Keratinocyte (primary cell): Measurements from ENCODE around the gene TIMM22. TPM values are rescaled to one million over a fixed set of nuclear protein-coding genes. Genes with fewer than 3 reads are reported as not detected.

Experiments
- DNase-seq: peaks from one replicate; pipeline ENCODE4 v3.0.0-alpha.2; 2011; ENCODE audit warnings: low read depth, missing footprints, low spot score
- FAIRE-seq: peaks from 2 replicates; lab custom pipeline; 2011; peaks lifted over from hg19 to GRCh38; lab: Jason Lieb, UNC
- H2AFZ ChIP-seq: 2 replicates; pipeline ENCODE4 v1.6.0; 2012; ENCODE audit warnings: low read length, control low read depth, inconsistent platforms; ENCODE audit not compliant: control insufficient read depth
- H3K27ac ChIP-seq: 2 replicates; pipeline ENCODE4 v1.5.1; 2011; ENCODE audit warnings: low read length; ENCODE audit not compliant: control insufficient read depth, insufficient read depth
- H3K27me3 ChIP-seq: 3 replicates; pipeline ENCODE4 v1.6.0; 2011; ENCODE audit warnings: low read length; ENCODE audit not compliant: control insufficient read depth, insufficient read depth; ENCODE audit errors: extremely low read depth
- H3K36me3 ChIP-seq, 2 experiments: 2 replicates in 1 of 2; 3 replicates in 1 of 2; pipeline ENCODE4 v1.5.1; 2011; ENCODE audit warnings: low read length in 2 of 2, mild to moderate bottlenecking in 1 of 2; ENCODE audit not compliant: control insufficient read depth in 2 of 2, insufficient read depth in 2 of 2; ENCODE audit errors: extremely low read depth in 1 of 2
- H3K4me1 ChIP-seq: 3 replicates; pipeline ENCODE4 v1.5.1; 2011; ENCODE audit warnings: low read length; ENCODE audit not compliant: control insufficient read depth, insufficient read depth; ENCODE audit errors: extremely low read depth
- H3K4me2 ChIP-seq: 3 replicates; pipeline ENCODE4 v1.6.0; 2011; ENCODE audit warnings: low read depth, low read length; ENCODE audit not compliant: control insufficient read depth, insufficient read depth; ENCODE audit errors: extremely low read depth
- H3K4me3 ChIP-seq, 3 experiments: fragments of 200-600 bp in 1 of 3; sonication (generic) in 1 of 3; 2 replicates in 2 of 3; 3 replicates in 1 of 3; pipeline ENCODE4 v1.5.1; 2011 to 2016; ENCODE audit warnings: low read length in 3 of 3, mild to moderate bottlenecking in 3 of 3, control low read depth in 2 of 3, inconsistent platforms in 1 of 3, low read depth in 1 of 3, mixed read lengths in 1 of 3, mixed run types in 1 of 3, moderate library complexity in 1 of 3; ENCODE audit not compliant: control insufficient read depth in 2 of 3, insufficient read depth in 2 of 3; ENCODE audit errors: extremely low read depth in 1 of 3
- H3K79me2 ChIP-seq: 2 replicates; pipeline ENCODE4 v1.6.0; 2012; ENCODE audit warnings: low read length; ENCODE audit not compliant: control insufficient read depth, insufficient read depth
- H3K9ac ChIP-seq: 3 replicates; pipeline ENCODE4 v1.6.0; 2011; ENCODE audit warnings: low read length; ENCODE audit not compliant: control insufficient read depth, insufficient read depth; ENCODE audit errors: extremely low read depth
- H3K9me1 ChIP-seq: 3 replicates; pipeline ENCODE4 v1.6.0; 2011; ENCODE audit warnings: low read length; ENCODE audit not compliant: control insufficient read depth, insufficient read depth; ENCODE audit errors: extremely low read depth
- H3K9me3 ChIP-seq: 2 replicates; pipeline ENCODE4 v1.5.1; 2012; ENCODE audit warnings: low read depth, low read length; ENCODE audit not compliant: control insufficient read depth
- H4K20me1 ChIP-seq: 3 replicates; pipeline ENCODE4 v1.6.0; 2011; ENCODE audit warnings: low read length; ENCODE audit not compliant: control insufficient read depth, insufficient read depth; ENCODE audit errors: extremely low read depth
- CTCF ChIP-seq, 3 experiments: IDR thresholded peaks in 1 of 3; conservative IDR thresholded peaks in 1 of 3; optimal IDR thresholded peaks in 1 of 3; 2 replicates in 2 of 3; 3 replicates in 1 of 3; pipeline versions ENCODE3 to v1.5.1; 2011; ENCODE audit warnings: low read length in 3 of 3, mild to moderate bottlenecking in 3 of 3, moderate library complexity in 2 of 3, control low read depth in 1 of 3, inconsistent platforms in 1 of 3; ENCODE audit not compliant: insufficient read depth in 2 of 3; ENCODE audit errors: extremely low read depth in 1 of 3
- EZH2 ChIP-seq: IDR thresholded peaks from one replicate; pipeline ENCODE4 v1.6.1; 2012; ENCODE audit warnings: inconsistent platforms, mild to moderate bottlenecking, low read length, moderate library complexity
- dilution Hi-C: fragments of 300-500 bp; cut with MboI; formaldehyde crosslinking; loops from one replicate; pipeline ENCODE4 v1.7.0; 2020; ENCODE audit warnings: low sequenced_read_pairs; ENCODE audit not compliant: extremely low pct_ligation_motif_present
- polyA plus RNA-seq, 5 experiments: library from polyadenylated mRNA; depleted of rRNA in 3 of 5; stranded (reverse) in 3 of 5; stranded (forward) in 1 of 5; unstranded in 1 of 5; fragments of >200 nt; gene quantifications; 1 replicate in 1 of 5; 2 replicates in 3 of 5; 3 replicates in 1 of 5; pipeline versions ENCODE4 v1.2.1 to v1.2.3, GENCODE V29; 2011 to 2012; ENCODE audit warnings: missing spikeins in 2 of 5, low read depth in 1 of 5, low replicate concordance in 1 of 5

The TIMM22 gene
- polyA plus RNA-seq, 1 donor (not counting 4 experiments of a cell fraction or from before 2014, with no cell fraction given): 14.4 TPM

- H3K9me3 ChIP-seq: no peaks in the 10 kb centered on the region
- H3K4me2 ChIP-seq: no peak overlapping the region
- H3K4me3 ChIP-seq: no peak overlapping the region
- dilution Hi-C loops: no loop called here
- H3K4me1 ChIP-seq: peaks cover 20% of the 10 kb centered on the region
- FAIRE-seq (peak; percentile 55), DNase-seq (no peak)
- H3K36me3 ChIP-seq: peaks cover 9 to 12% of the 10 kb centered on the region in 2 experiments
- no peaks in the 10 kb centered on the region for H3K27me3 ChIP-seq
- no peak overlapping the region for H2AFZ ChIP-seq
- H3K79me2 ChIP-seq: peaks cover 88% of the 10 kb centered on the region
- H4K20me1 ChIP-seq: peaks cover 8% of the 10 kb centered on the region
- no peak for TF ChIP-seq EZH2
- no peak for TF ChIP-seq CTCF (optimal IDR thresholded peaks at IDR 0.05 in 1 of 3, IDR thresholded peaks at IDR 0.05 in 1 of 3, conservative IDR thresholded peaks at IDR 0.05 in 1 of 3; ENCODE audit: extremely low read depth in 1 of 3, insufficient read depth in 2 of 3, low read length in 3 of 3)
- H3K9me1 ChIP-seq: peaks cover 4% of the 10 kb centered on the region
- H3K9ac ChIP-seq: no peak overlapping the region
- H3K27ac ChIP-seq: peak overlapping the region; percentile 10
These were observed 27.9 kb upstream of the TIMM22 start for GRCh38 chr17:968812-969730.

DNA sequence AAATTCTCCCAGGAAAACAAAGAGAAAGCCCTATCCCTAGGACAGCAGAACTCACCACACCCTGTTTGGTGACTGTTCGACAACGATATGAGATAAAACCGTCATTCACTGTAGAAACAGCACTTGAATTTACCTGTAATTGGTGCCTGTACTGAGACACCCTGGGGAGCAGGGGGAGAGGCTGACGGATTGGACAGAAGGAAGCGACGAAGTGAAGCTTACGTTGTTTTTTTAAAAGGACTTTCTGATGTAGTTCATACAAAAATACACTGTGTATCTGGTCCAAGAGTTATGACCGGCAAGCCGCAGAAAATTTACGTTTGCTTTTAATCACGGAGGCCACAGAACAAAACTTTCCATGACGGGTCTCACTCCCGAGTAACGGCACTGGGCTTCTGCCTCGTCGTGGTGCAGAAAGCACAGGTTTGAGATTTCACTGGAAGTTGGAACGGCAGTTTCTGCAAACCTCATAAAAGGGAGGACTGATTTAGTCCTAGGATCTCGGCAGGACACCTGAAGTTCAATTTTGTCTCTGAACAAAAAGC is 27.0 kb upstream of the TIMM22 start:
- Histone ChIP-seq H4K20me1 (peaks cover 8% of the 10 kb centered on the region), H3K27me3 (no peaks in the 10 kb centered on the region), H3K4me3 (no peak overlapping the region), H3K9me3 (no peaks in the 10 kb centered on the region), H3K4me1 (peaks cover 26% of the 10 kb centered on the region), H3K9me1 (peaks cover 2% of the 10 kb centered on the region), H3K79me2 (peaks cover 87% of the 10 kb centered on the region), H3K27ac (peak overlapping the region; percentile 13), H3K36me3 (peaks cover 9 to 11% of the 10 kb centered on the region in 2 experiments), H3K9ac (no peak overlapping the region), H3K4me2 (no peak overlapping the region), H2AFZ (no peak overlapping the region)
- FAIRE-seq: no peak
- no peak for TF ChIP-seq CTCF (optimal IDR thresholded peaks at IDR 0.05 in 1 of 3, IDR thresholded peaks at IDR 0.05 in 1 of 3, conservative IDR thresholded peaks at IDR 0.05 in 1 of 3; ENCODE audit: extremely low read depth in 1 of 3, insufficient read depth in 2 of 3, low read length in 3 of 3)
- TF ChIP-seq EZH2: no peak
- dilution Hi-C loops: no loop called here
- DNase-seq: no peak
